GM23248 (cell line): ENCODE results near the gene PDGFRB.

Experiments
- EZH2 ChIP-seq: fragments of 200-600 bp; sonication (generic); IDR thresholded peaks from 2 replicates; pipeline ENCODE4 v1.6.1; 2018; ENCODE audit warnings: antibody characterized with exemption, mild to moderate bottlenecking; ENCODE audit not compliant: insufficient read depth, poor library complexity, severe bottlenecking
- EZH2phosphoT487 ChIP-seq: fragments of 200-600 bp; sonication (generic); IDR thresholded peaks from 2 replicates; pipeline ENCODE4 v1.6.1; 2018; ENCODE audit warnings: antibody characterized with exemption, moderate library complexity, mild to moderate bottlenecking, low read depth; ENCODE audit not compliant: insufficient read depth

GRCh38 chr5:150113047-150113744 is 42.4 kb downstream of the PDGFRB start:
- TF ChIP-seq EZH2phosphoT487 (no peak), EZH2 (no peak)
